Fibroblast of skin of left biceps (primary cell): ENCODE results near the gene KCNG2.

Experiments
- DNase-seq, 2 experiments: peaks; one replicate each; pipeline ENCODE4 v3.0.0-alpha.2; 2013; ENCODE audit warnings: low read depth in 2 of 2

KCNG2 gene

GRCh38 chr18:79819064-79819967 lies 21.6 kb downstream of the KCNG2 start:
- no peak for DNase-seq

DNA sequence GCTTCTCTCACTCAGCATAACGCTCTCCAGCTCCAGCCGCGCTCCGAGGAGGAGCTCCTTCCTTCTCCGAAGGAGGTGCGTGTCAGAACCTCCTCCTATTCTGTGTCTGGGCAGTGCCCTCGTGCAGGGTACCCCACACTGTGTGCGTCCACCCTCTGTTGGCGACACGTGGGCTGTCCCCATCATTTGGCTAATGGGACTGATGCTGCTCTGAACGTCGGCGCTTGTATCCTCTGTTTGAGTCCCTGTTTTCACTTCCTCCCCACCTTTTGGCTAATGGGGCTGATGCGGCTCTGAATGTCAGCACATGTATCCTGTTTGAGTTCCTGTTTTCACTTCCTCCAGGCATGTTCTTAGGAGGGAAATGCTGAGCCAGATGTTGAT lies 22.2 kb downstream of the KCNG2 start:
- no peak for DNase-seq

DNA sequence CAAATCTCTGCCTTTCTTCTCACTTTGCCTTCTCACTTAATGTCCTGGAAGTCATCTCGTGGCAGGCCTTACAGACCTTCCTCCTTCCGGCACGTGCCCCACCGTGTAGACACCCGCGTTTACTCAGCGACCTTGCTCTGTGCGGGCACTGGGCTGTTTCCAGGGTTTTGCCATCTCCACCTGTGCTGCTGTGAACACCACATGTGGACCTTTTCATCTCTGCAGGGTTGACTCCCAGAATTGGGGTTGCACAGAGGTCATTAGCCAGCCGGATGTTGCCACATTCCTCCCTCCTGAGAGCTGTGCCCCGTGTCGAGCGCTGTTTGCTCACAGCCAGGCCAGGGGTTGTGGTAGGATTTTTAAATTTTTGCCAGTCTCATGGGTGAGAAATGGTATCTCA lies 25.4 kb downstream of the KCNG2 start:
- no peak for DNase-seq

DNA sequence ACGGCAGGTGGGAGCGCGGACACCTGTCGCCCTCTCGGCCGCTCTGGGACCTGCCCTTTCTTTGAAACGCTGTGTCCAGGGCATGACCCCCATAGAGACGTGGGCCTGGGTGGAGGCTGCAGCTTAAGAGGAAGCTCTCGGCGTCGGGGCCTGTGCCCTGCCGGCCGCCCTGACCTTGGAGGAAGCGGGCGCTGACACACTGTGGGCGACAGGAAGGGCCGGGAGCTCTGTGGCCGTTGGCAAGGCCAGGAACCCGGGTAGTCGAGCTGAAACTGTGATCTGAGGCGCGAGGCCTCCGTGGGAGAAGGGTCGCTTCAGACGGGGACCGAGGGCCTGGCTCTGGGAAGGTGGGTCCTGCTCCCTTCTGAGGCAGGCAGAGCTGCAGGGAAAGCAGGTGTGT lies 28.2 kb downstream of the KCNG2 start:
- no peak for DNase-seq

DNA sequence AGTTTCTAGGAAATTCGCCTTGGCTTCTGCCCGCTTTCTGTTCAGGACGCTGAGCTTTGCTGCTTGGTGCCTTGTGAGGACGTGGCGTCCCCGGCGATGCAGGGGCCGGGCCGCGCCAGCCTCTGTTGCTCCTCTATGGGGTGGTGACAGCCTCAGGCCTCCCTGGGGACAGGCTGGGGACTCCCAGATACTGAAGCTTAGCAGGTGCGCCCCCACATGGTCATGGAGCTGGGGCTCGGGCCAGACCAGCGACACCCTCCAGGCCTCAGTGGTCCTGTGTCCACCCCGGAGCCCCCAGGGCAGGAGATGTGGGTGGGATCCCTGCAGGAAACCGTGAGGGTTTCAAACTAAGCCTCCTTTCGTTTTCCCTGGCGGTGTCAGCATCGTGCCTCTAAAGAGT lies 29.2 kb downstream of the KCNG2 start:
- DNase-seq, result no peak

DNA sequence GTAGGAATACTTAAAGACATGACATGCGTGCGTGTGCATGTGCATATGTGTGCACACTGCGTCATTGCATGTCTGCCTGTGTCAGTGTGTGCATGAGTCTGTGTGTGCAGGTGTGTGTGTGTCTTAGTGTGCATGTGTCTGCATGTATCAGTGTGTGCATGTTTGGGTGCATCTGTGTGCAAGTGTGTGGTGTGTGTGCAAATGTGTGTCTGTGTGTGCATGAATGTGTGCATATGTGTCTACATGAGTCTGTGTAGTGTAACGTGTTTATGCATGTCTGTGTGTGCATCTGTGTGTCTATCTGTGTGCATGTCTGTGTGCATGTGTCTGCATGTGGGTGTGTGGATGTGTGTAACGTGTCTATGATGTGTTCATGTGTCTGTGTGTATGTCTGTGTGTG lies 30.5 kb downstream of the KCNG2 start:
- no peak for DNase-seq

DNA sequence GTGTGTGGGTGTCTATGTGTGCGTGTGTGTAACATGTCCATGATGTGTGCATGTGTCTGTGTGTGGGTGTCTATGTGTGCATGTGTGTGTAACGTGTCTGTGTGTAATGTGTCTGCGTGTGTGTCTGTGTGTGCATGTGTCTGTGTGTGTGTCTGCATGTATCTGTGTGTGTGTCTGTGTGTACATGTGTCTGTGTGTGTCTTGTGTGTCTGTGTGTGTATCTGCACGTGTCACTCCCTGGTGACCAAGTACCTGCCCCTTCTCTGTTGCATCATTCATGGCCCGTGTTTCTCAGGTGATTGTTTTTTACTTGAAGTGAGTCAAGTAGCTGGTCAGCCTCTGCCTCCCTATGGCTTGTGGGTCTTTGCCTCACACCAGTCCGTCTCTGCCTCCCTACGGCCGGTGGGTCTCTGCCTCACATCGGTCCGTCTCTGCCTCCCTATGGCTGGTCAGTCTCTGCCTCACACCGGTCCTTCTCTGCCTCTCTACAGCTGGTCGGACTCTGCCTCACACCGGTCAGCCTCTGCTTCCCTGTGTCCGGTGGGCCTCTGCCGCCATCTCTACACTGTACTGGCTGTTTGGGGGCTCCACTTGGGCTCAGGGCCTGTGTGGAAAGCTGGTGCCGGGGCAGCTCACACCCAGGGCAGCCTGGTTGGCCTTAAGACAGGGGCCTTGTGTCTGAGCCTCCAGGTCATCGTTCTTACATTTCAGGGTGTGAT lies 31.6 kb downstream of the KCNG2 start:
- no peak for DNase-seq

DNA sequence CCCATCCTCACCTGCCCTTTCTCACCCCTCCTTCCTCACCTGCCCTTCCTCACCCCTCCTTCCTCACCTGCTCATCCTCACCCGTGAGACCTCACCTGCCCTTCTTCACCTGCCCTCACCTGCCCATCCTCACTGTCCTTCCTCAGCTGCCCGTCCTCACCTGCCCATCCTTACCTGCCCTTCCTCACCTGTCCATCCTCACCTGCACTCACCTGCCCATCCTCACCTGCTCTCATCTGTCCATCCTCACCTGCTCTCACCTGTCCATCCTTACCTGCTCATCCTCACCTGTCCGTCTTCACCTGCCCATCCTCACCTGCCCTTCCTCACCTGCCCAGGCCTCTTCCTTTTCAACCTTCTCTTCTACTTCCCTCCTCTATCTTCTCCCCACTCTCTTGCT lies 34.4 kb downstream of the KCNG2 start:
- no peak for DNase-seq

- DNase-seq, result no peak
Measured at GRCh38 chr18:79834834-79835233, 37.1 kb downstream of the KCNG2 start.

GRCh38 chr18:79841936-79842335 lies 44.2 kb downstream of the KCNG2 start:
- no peak for DNase-seq

DNA sequence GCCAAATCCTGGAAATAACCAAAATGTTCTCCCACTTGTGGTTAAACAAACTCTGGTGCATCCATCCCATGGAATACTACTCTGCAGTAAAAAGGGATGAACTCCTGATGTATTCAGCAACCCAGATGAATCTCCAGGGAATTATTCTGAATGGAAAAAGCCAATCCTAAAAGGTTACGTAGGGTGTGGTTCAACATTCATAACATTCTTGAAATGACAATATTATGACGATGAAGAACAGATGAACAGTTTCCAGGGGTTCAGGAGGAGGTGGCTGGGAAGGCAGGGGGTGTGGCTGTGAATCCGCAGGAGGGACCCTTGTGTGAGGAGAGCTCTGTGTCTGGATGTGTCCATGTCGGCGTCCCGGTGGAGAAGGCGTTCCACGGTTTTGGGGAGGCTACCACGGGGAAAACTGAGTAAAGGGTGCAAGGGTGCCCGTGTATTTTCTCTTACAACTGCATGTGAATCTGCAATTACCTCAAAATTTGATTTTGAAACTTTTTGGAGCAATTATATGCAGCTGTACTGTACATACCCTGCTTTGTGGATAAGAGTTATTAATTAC lies 47.3 kb downstream of the KCNG2 start:
- DNase-seq, result no peak

- no peak for DNase-seq
Measured at GRCh38 chr18:79846936-79847557, 49.3 kb downstream of the KCNG2 start.

- no peak for DNase-seq
Measured at GRCh38 chr18:79847606-79848293, 50.0 kb downstream of the KCNG2 start.

GRCh38 chr18:79848294-79848578 lies 50.5 kb downstream of the KCNG2 start:
- no peak for DNase-seq

- no peak for DNase-seq
Measured at GRCh38 chr18:79848579-79849327, 51.0 kb downstream of the KCNG2 start.

GRCh38 chr18:79849328-79850207 lies 51.8 kb downstream of the KCNG2 start:
- DNase-seq, result no peak

DNA sequence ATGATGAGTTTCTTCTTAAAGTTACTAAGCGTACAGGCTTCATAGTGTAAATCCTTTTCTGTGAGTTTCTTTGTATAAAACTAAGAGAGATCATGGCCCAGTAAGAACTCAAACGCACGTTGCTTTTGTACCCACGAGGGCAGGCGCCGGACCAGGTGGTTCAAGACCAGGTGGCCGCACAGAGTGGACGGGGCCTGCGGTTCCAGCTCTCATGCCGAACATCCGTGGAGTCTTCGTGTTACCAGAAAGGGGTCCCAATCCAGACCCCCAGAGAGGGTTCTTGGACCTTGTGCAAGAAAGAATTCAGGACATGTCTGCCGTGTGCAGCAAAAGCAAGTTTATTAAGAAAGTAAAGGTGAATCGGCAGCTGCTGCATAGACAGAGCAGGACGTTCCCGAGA lies 53.0 kb downstream of the KCNG2 start:
- DNase-seq, result no peak

DNA sequence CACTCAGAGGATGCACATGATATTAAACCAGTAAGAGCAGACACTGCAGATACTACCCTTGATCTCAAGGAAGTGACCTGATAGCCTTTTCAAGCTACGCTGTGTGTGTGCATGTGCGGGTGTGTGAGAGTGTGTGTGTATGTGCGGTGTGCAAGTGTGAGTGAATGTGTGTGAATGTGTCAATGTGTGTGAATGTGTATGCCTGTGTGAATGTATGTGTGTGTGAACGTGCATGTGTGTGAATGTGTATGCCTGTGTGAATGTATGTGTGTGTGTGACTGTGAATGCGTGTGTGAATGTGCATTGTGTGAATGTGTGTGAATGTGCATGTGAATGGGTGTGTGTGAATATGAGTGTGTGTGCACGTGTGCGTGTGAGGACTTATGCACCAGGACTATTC lies 53.8 kb downstream of the KCNG2 start:
- DNase-seq, result no peak

DNA sequence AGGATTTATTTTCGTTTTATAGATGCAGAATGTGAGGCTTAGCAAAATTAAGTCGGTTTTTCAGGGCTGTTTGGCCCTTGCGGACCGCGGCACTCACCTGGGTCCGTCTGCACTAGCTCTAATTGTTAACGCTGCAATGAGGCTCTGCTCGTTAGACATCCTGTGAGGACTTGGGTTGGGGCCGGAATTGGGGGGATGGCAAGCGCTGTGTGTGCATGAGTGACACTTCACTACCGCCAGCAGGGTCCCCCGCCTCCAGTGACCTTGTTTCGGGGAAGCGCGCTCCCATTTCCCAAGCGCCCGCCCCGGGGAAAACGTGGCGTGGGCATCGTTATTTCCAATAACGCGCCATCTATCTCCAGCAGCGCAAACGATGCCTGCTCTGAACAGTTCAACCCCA lies 54.2 kb downstream of the KCNG2 start:
- DNase-seq, result no peak

DNA sequence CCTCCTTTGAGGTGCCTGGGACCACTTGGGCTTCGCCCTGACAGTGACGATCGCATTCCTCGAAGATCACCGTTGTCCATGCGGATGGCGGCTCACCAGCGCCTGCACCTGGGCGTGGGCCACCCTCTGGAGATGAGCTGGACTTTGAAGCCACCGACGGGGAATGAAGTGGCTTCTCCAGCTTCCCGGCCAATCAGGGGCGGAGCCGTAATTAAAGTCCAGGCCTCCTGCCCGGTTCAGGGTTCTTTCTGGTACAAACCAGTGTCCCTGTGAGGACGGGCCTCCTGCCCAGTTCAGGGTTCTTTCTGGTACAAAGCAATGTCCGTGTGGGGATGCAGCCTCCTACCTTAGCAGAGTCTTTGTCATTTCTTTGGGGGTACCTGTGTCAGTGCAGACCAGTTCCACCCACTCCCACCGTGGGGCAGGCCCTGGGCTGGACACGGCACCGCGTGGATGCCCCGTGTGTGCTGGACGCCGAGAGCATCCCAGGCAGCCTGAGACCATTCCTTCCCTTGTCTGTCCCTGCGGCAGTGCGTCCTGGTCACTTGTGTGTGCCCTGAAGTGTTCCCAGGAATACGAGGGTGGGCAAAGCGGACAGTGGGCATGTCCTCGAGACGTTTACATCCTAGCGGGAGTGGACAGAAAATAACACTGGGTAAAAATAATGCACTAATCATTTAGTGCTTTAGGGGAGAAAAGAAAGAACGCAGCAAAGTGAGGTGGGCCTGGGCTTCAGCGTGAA lies 55.0 kb downstream of the KCNG2 start:
- no peak for DNase-seq
